D721Med (cell line): Measurements from ENCODE around the gene SLN.

Source experiments
- DNase-seq: peaks from one replicate; pipeline ENCODE4 v3.0.0; 2011; ENCODE audit warnings: low spot score; ENCODE audit not compliant: insufficient read length
- FAIRE-seq: peaks from 2 replicates; lab custom pipeline; 2011; peaks lifted over from hg19 to GRCh38; lab: Jason Lieb, UNC
- TF ChIP-seq, protein P1 (sequence below): IDR thresholded peaks from 2 replicates; pipeline ENCODE4 v1.5.1; 2012; ENCODE audit warnings: mild to moderate bottlenecking, control low read depth; ENCODE audit not compliant: insufficient read depth; ENCODE audit errors: missing control alignments

Gene SLN

DNA sequence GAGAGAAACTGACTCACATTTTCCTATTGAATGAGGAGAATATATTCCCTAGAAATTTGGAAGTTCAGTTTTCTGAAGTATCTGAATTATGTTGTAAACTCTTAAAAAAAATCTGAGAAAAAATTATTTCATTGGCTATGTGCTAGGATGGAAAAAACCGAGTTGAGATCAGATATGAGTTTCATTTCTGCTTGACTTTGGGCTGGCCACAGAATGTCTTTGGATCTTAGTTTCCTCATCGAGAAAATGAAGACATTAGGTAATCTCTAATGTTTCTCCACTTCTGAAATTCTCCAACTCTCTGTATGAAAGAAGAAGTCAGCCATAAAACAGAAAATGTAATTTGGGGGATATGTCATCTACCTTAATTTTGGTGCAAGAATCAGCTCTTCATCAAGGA is 28.8 kb downstream of the SLN start:
- TF ChIP-seq, protein P1, sequence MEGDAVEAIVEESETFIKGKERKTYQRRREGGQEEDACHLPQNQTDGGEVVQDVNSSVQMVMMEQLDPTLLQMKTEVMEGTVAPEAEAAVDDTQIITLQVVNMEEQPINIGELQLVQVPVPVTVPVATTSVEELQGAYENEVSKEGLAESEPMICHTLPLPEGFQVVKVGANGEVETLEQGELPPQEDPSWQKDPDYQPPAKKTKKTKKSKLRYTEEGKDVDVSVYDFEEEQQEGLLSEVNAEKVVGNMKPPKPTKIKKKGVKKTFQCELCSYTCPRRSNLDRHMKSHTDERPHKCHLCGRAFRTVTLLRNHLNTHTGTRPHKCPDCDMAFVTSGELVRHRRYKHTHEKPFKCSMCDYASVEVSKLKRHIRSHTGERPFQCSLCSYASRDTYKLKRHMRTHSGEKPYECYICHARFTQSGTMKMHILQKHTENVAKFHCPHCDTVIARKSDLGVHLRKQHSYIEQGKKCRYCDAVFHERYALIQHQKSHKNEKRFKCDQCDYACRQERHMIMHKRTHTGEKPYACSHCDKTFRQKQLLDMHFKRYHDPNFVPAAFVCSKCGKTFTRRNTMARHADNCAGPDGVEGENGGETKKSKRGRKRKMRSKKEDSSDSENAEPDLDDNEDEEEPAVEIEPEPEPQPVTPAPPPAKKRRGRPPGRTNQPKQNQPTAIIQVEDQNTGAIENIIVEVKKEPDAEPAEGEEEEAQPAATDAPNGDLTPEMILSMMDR, result no peak
- FAIRE-seq (no peak), DNase-seq (no peak)

DNA sequence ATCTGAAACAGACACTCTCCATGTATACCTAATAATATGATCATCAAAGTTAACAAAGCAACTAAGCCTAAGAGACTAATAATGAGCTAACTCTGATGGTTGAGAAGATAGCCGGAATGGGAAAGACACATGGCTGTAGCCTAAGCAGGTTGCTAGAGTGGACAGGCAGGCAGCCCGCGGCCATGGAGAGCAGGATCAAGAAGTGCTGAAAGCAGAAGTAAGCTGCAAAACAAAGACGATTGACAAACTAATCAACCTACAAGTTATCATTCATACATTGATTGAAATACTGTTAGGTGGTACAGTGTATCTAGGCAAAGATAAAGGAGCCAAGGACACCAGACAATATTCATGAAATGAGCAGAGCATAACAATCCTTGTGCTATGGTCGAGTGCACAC is 29.3 kb downstream of the SLN start:
- FAIRE-seq, result no peak
- TF ChIP-seq, protein P1, result no peak

DNA sequence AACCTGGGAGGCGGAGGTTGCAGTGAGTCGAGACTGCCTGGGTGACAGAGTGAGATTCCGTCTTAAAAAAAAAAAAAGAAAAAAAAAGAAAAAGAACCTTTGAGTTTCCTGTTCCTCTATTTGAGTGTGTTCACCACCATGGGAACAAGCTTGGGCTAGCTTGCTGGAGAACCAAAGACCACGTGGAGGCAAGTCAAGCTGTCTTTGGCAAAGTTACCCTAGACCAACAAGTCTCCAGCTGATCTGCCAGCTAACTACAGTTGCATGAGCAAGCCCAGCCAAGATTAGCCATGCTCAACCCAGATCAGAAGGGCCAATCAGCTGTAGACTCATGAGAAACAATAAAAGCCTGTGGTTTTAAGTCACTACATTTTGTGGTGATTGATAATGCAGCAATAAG is 29.7 kb downstream of the SLN start:
- no peak for DNase-seq
- no peak for FAIRE-seq
- TF ChIP-seq, protein P1, result no peak

More for the DNA sequence above, 29.3 kb downstream of the SLN start:
- no peak for DNase-seq

DNA sequence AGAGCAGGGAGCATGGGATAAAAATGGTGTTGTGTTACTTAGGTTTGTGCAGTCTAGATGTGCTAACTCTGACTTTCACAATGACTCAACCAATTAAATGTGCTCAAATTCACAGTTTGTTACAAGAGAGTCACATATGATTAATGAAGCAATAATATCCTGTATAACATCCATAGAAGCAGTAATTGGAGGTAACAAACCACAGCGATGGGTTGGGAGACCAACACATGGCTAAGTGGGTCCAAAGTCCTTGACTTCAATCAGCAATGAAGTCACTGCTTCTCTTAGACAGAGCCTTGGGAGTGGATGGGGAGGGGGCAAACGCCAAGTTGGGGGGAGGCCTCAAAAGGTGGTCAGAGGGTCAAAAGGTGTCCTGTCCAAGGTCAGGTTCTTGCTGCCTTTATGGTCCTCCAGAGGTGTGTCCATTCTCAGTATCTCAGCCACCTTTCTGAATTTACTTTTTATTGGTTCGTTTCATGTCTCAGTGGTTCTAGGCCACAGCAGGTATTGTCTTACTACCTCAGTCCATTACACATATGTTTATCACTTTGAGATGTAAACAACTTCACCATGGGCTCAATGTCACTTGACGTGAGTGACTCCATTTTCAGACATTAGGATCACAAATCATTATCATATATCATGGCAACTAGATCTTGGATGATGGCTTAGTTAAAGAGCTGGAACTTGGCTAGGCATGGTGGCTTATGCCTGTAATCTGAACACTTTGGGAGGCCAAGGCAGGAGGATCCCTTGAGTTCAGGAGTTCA is 32.4 kb downstream of the SLN start:
- DNase-seq (no peak), FAIRE-seq (no peak)
- TF ChIP-seq, protein P1, result no peak

DNA sequence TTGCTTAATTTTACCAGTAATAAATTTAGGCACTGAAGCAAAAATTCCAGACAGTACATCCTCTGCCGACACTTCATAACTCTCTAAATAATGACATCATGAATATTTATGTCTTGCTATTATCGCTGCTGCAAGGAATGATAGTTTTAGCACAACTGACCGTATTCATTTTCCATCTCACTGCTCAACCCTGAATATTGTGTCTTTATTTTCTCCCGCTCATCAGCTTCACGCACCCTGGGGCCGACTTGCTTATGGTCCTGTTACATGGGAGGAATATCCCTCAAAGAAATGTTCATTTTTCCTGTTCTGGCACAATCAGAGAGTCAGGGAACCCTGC is 33.3 kb downstream of the SLN start:
- FAIRE-seq (no peak), DNase-seq (no peak)
- TF ChIP-seq, protein P1, result no peak

DNA sequence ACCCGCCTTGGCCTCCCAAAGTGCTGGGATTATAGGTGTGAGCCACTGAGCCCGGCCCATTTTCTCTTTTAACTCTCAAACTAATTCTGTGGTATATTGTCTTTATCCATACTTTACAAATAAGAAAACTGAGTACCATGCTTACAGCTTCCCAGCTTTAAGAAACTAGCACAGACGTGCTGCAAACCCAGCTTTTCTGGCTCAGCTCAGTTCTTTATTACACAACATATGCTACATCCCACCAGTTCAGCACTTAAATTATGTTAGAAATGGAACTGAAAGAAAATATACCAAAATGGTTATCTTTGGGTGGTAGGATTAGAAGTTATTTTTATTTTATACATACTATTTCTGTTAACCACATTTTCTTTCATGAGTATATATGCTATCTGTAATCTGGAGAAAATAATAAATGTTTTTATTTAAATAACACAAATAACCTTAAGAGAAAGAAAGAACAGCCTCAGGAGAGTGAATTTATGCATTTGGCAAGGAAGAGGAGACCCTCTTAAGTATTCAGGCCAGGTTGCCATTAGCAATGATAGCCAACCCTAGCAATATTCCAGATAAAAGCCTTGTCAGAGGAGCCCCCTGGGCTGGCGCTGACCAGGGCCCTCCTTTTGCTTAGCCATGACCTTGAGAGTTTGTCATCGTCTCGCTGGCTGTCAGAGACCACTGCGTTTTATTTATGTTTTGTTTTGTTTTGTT is 33.8 kb downstream of the SLN start:
- TF ChIP-seq, protein P1, result no peak
- no peak for FAIRE-seq

More for the DNA sequence above, 33.8 kb downstream of the SLN start:
- DNase-seq, result no peak
